HG03066 (cell line): Measurements from ENCODE around the gene KRTAP21-3.

Experiments used
- ATAC-seq: cut with Tn5 transposase; IDR thresholded peaks from one replicate; pipeline ENCODE4 v1.9.1; 2021; ENCODE audit warnings: low read depth; ENCODE audit not compliant: unreplicated experiment

KRTAP21-3 gene

GRCh38 chr21:30668776-30669175 lies 49.8 kb downstream of the KRTAP21-3 start:
- ATAC-seq, result no peak
